HG02610 (cell line): Measurements from ENCODE around the gene GAS2L3.
A peak's percentile ranks its signal among the peaks of the same experiment; 100 is the strongest.

Experiments used
- ATAC-seq: cut with Tn5 transposase; IDR thresholded peaks from one replicate; pipeline ENCODE4 v1.9.1; 2021; ENCODE audit warnings: mild to moderate bottlenecking, moderate library complexity; ENCODE audit not compliant: unreplicated experiment

GAS2L3 gene

DNA sequence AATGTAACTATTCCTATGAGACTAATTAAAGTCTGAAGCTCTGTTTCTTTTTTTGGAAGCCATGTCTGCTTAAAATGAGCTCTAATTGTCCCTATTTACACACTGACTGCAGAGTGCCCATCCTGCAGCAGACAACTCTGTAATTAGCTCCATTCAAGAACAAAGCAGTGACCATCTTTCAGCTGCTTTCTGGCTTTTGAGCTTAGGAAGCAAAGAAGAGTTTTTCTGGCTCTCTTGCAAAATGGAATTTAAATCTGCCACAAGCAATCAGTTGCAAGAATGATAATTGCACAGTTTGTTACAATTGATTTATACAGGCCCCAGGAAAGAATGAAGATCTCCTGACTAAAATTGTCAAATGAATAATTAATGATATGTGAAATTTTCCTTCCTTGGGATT is 83.4 kb downstream of the GAS2L3 start:
- no peak for ATAC-seq

DNA sequence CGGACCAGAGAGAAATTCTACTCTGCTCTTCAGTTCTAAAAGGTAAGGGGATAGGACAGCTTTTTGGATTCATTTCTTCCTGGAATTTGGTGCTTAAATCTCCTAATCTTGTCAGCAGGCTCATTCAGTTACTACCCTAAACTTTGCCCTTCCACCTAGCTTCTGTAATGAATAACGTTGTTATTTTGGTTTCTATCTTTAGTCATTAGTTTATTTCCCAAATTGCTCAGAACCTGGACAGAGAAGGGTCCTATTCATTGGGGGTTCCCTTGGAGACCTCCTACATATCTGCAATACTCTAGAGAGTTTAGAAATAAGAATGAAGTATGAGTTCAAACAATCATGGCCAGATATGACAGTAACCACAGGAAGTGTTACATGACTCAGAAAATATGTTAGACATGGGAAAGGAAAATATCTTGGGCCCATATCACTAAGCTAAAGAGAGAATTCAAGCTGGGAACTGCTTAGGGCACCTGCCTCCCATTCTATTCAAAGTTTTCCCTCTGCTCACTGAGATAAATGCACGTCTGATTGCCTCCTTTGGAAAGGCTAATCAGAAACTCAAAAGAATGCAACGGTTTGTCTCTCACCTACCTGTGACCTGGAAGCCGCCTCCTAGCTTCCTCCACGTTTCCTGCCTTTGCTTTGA is 87.9 kb downstream of the GAS2L3 start:
- peak; percentile 83 for ATAC-seq

DNA sequence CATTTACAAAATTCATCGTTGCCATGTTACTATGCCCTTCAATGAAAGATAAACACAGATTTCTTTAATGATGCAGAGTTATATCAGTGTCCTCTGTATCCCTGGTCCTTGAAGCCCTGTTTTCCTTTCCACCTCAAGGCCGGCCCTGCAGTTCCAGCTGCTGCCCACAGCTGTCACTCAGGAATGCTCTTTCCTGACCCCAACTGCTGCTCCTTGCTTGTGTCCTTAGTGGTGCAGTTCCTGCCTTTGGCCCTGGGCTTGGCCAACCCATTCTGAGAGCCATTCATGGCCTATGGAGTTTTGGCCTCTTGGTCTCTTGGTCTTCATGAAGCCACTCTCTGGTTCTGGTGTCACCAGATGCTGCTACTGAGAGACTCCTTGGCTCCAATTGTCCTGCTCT is 93.1 kb downstream of the GAS2L3 start:
- ATAC-seq, result no peak

DNA sequence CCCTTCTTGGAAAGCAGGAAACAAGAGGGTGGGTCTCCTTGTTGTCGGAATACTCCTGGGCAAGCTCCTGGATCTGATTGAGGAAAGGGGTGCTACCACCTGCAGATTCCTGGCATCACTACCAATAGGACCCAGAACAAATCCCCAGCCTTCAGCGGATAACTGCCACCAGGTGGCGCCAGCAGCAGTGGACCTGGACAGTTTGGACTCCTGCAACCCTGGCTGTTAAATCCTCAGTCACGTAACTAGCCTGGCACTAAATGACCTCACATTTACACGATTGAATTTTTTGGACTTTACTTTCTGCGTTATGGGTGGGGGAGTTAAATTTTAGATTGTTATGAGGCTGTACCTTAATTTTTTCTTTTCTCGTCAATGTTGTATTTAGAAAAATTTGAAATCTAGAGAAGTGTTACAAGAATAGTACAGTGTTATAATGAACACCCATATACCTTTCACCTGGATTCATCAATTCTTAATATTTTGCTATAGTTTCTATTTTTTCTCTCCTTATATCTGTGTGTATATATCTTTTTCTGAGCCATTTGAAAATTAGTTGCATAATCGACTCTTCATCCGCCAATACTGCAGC is 95.6 kb downstream of the GAS2L3 start:
- ATAC-seq, result peak; percentile 79

DNA sequence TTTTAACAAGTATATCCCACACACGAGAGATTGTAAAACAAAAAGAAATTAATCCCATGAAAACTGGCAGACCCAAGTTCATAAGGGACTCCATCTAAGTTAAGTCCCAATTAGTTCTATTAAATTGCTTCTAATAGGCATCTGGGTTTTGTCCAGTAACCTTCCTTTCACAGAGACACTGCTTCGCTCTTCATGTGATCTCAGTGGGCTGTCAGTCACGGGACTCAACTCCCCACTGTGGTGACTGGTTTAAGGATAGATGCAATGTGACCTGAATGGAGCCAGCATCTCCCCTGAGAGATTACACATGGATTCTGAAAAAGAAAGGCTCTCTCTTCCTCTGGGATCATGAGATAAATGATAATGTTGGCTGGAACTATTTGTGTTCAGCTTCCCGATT is 96.4 kb downstream of the GAS2L3 start:
- ATAC-seq, result no peak

DNA sequence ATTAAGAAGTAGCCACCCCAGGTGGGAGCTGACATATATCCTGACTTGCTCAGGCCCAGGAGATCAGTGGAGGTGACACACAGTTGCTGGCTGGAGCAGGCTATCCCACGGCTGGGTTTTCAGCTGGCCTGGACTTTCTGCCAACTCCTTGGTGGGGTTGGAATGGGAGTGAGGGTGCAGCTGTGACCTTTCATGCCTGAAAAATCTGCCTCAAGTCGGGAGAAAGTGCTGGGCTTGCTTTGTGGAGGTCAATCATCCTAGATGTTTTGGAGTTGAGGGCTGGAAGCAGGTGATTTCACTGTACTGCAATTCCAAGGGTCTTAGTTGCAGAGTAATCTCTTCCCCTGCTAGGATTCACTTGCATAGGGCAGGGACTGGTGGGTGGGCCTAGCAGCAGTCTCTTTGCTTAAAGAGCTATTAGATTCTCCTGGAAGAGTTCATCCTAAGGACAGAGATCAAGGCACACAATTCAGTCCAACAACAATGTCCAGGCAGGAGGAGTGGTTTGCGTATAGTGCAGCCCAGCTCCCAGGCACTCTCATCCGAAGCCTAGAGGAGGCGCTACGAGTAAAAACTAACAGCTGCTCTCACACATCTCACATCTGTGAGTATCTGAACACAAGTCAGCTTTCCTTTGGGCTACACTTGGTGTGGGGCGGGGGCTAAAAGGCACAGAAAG is 98.1 kb downstream of the GAS2L3 start:
- no peak for ATAC-seq

DNA sequence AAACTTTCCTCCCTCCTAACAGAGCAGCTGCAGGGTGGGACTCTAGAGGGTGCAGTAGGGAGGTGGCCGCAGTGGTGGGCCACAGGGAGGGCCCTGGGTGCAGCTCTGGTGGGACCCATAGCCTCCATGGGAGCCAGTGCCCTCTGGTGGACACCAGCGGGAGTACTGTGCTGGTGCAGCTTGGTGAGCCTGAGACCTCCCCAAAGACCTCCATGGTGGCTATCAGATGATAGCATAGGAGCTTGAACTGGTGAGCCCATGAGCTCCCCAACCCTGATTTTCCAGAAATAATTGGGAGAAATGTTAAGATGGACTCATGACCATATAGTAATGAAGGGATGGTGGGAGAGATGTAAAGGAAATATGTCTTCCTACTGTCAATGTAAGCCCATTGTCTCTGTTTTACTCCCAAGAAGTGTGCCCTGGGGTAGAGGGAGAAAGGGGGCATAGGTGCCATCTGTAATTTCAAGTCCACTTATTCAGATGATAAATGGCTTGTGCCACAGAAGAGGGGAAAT is 98.7 kb downstream of the GAS2L3 start:
- ATAC-seq, result peak; percentile 65

DNA sequence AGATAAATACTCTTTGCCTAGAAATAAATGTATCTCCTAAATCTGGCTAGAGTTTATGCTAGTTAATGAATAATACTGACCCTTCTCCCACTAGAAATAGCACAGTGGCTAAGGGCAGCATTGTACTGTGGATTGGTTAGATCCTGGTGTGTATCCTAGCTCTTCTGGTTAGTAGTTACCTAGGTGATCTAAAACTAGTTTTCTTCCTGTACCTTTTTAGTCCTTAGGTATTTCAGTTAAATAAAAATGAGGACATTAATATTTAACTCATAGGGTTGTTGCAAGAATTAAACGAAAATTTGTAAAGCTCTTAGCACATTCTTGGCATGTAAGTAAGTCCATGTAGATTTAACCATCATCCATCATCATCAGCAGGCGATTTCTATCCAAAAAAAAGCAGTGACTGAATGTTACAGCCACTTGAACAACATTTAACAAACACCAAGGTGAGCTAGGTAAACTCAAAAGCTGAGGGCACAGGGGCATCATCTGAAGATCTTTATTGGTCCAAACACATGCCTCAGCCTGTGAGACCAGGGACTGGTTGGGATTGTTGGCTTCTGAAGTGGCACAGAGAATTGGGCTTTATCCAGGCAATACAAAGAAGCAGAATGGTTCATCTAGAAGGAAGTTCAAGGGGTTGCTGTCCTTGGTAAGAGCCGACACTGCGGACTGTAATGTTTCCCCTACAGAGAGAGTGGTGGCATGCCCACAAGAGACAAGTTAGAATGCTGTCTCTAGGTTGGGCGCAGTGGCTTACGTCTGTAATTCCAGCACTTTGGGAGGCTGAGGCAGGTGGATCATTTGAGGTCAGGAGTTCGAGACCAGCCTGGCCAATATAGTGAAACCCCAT is 100.8 kb downstream of the GAS2L3 start:
- no peak for ATAC-seq
